ENCODE measurements around the gene SLC50A1.
"Not testable (repeated sequence)": the region's sequence is repeated elsewhere in the genome, so short reads cannot be mapped to it uniquely, and the experiment has no call there.

The SLC50A1 gene

GRCh38 chr1:155116113-155116764, 19.4 kb upstream of the SLC50A1 start:
- DNase-seq (ENCODE audit: low read depth, low spot score) = no peak
- H3K4me3 ChIP-seq (ENCODE audit: low read depth, low read length) = no peak overlapping the region
- no peak for TF ChIP-seq CTCF (IDR thresholded peaks at IDR 0.05; ENCODE audit: low read depth, low read length)
- in situ Hi-C loops (cut with HindIII; ENCODE audit: low sequenced_read_pairs) = no loop called here

- no peak for DNase-seq (ENCODE audit: low read depth, low spot score)
- no peak overlapping the region for H3K4me3 ChIP-seq (ENCODE audit: low read depth, low read length)
- no peak for TF ChIP-seq CTCF (IDR thresholded peaks at IDR 0.05; ENCODE audit: low read depth, low read length)
- in situ Hi-C loops (cut with HindIII; ENCODE audit: low sequenced_read_pairs) = no loop called here
Observed at GRCh38 chr1:155117610-155118009, 18.0 kb upstream of the SLC50A1 start.

- in situ Hi-C loops (cut with HindIII; ENCODE audit: low sequenced_read_pairs); DNase-seq (ENCODE audit: low read depth, low spot score); H3K4me3 ChIP-seq (ENCODE audit: low read depth, low read length): not testable (repeated sequence)
Observed at GRCh38 chr1:155118090-155118489, 17.6 kb upstream of the SLC50A1 start.

- DNase-seq (ENCODE audit: low read depth, low spot score) = no peak
- no peak for TF ChIP-seq CTCF (IDR thresholded peaks at IDR 0.05; ENCODE audit: low read depth, low read length)
- in situ Hi-C loops (cut with HindIII; ENCODE audit: low sequenced_read_pairs) = no loop called here
- no peak overlapping the region for H3K4me3 ChIP-seq (ENCODE audit: low read depth, low read length)
Observed at GRCh38 chr1:155120253-155120652, 15.4 kb upstream of the SLC50A1 start.

GRCh38 chr1:155121249-155121648, 14.4 kb upstream of the SLC50A1 start:
- TF ChIP-seq CTCF (IDR thresholded peaks at IDR 0.05; ENCODE audit: low read depth, low read length) = no peak
- H3K4me3 ChIP-seq (ENCODE audit: low read depth, low read length) = no peak overlapping the region
- no peak for DNase-seq (ENCODE audit: low read depth, low spot score)
- in situ Hi-C loops (cut with HindIII; ENCODE audit: low sequenced_read_pairs) = no loop called here

- DNase-seq (ENCODE audit: low read depth, low spot score) = no peak
- H3K4me3 ChIP-seq (ENCODE audit: low read depth, low read length) = no peak overlapping the region
- no peak for TF ChIP-seq CTCF (IDR thresholded peaks at IDR 0.05; ENCODE audit: low read depth, low read length)
- in situ Hi-C loops (cut with HindIII; ENCODE audit: low sequenced_read_pairs) = no loop called here
Observed at GRCh38 chr1:155122308-155122707, 13.3 kb upstream of the SLC50A1 start.

GRCh38 chr1:155123801-155124200, 11.9 kb upstream of the SLC50A1 start:
- H3K4me3 ChIP-seq (ENCODE audit: low read depth, low read length) = no peak overlapping the region
- no peak for TF ChIP-seq CTCF (IDR thresholded peaks at IDR 0.05; ENCODE audit: low read depth, low read length)
- no peak for DNase-seq (ENCODE audit: low read depth, low spot score)
- in situ Hi-C loops (cut with HindIII; ENCODE audit: low sequenced_read_pairs) = no loop called here

Measured in astrocyte of the spinal cord (primary cell).